ENCODE data around the gene G0S2.

The G0S2 gene

DNA sequence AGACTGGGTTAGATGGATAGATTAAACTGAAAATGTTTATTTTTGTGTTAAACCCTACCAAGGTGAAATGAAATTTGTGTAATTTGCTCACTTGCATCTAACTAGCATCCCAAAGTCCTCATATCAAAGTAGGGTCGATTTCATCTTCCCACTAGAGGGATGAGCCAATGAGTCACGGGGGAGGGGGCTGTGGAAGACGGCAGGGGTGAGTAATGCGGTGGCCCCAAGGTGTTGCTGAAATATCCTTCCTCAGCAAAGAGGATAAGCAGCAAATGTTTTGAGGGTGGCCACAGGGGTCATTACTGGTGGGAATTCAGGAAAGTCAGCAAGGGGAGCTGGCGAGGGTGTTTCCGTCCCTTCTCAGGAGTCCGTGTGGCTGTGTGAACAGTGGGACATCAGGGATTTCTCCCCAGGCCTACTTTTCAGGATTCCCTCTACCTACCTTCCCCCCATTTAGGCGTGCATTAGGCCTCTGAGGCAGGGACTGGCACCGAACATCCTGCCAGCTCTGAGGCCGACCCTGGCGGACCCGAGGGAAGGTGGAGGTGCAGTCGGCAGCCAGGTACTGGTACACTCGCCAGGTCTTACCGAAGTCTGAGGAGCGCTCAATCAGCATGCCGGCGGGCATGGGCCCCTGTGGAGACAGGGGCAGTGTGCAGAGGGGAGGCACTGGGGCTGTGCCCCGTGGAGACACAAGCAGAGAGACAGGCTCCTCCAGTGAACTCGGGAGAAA, 41.0 kb upstream of the G0S2 start:
- TF ChIP-seq EZH2 (IDR thresholded peaks at IDR 0.05; ENCODE audit: borderline replicate concordance, low read length), result no peak
- TF ChIP-seq, protein P1, sequence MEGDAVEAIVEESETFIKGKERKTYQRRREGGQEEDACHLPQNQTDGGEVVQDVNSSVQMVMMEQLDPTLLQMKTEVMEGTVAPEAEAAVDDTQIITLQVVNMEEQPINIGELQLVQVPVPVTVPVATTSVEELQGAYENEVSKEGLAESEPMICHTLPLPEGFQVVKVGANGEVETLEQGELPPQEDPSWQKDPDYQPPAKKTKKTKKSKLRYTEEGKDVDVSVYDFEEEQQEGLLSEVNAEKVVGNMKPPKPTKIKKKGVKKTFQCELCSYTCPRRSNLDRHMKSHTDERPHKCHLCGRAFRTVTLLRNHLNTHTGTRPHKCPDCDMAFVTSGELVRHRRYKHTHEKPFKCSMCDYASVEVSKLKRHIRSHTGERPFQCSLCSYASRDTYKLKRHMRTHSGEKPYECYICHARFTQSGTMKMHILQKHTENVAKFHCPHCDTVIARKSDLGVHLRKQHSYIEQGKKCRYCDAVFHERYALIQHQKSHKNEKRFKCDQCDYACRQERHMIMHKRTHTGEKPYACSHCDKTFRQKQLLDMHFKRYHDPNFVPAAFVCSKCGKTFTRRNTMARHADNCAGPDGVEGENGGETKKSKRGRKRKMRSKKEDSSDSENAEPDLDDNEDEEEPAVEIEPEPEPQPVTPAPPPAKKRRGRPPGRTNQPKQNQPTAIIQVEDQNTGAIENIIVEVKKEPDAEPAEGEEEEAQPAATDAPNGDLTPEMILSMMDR (IDR thresholded peaks at IDR 0.05; ENCODE audit: low read length), result no peak
- Histone ChIP-seq H3K9ac (ENCODE audit: low read length) (no peak overlapping the region), H3K27ac (ENCODE audit: low read depth, low read length, poor library complexity, severe bottlenecking) (no peak overlapping the region), H4K20me1 (ENCODE audit: insufficient read depth, low read length) (no peaks in the 10 kb centered on the region), H3K4me1 (ENCODE audit: insufficient read depth, low read length, severe bottlenecking) (no peaks in the 10 kb centered on the region), H3K27me3 (ENCODE audit: insufficient read depth, low read length) (peaks cover 3% of the 10 kb centered on the region; the same call in 1 of the 2 replicates), H3F3A (ENCODE audit: insufficient read depth, low read length) (no peaks in the 10 kb centered on the region), H3K4me3 (ENCODE audit: low read depth, low read length, poor library complexity, severe bottlenecking) (no peak overlapping the region), H2AFZ (ENCODE audit: low read length) (no peak overlapping the region), H3K4me2 (ENCODE audit: low read length) (no peak overlapping the region), H3K79me2 (ENCODE audit: insufficient read depth, low read length) (no peaks in the 10 kb centered on the region), H3K9me3 (ENCODE audit: low read length) (no peaks in the 10 kb centered on the region), H3K9me2 (ENCODE audit: low read depth, low read length) (no peaks in the 10 kb centered on the region), H3K36me3 (ENCODE audit: insufficient read depth, low read length) (no peaks in the 10 kb centered on the region)

DNA sequence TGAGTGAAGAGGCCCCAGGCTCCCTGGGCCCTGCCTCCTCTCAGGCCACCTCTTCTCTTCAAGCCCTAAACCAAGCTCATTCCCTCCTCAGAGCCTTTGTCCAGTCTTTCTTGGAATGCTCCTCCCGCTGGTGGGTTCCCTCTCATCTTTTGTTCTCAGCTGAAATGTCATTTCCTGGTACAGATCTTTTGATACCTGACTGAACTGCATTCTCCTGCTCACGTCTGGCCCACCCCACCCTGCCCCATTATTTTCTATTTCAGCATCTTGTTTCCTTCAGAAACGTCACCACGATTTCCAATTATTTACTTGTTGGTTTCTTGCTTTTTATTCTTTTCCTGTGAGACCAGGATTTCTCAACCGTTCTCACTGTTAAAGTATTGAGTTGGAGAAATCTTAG, 39.4 kb upstream of the G0S2 start:
- Histone ChIP-seq H3F3A (ENCODE audit: insufficient read depth, low read length) (no peaks in the 10 kb centered on the region), H3K79me2 (ENCODE audit: insufficient read depth, low read length) (no peaks in the 10 kb centered on the region), H3K9me3 (ENCODE audit: low read length) (no peaks in the 10 kb centered on the region), H3K4me2 (ENCODE audit: low read length) (no peak overlapping the region), H3K9ac (ENCODE audit: low read length) (no peak overlapping the region), H3K4me3 (ENCODE audit: low read depth, low read length, poor library complexity, severe bottlenecking) (no peak overlapping the region), H3K4me1 (ENCODE audit: insufficient read depth, low read length, severe bottlenecking) (no peaks in the 10 kb centered on the region), H3K36me3 (ENCODE audit: insufficient read depth, low read length) (no peaks in the 10 kb centered on the region), H3K27ac (ENCODE audit: low read depth, low read length, poor library complexity, severe bottlenecking) (no peak overlapping the region), H4K20me1 (ENCODE audit: insufficient read depth, low read length) (no peaks in the 10 kb centered on the region), H2AFZ (ENCODE audit: low read length) (no peak overlapping the region), H3K27me3 (ENCODE audit: insufficient read depth, low read length) (peaks cover 3% of the 10 kb centered on the region; the same call in 1 of the 2 replicates), H3K9me2 (ENCODE audit: low read depth, low read length) (no peaks in the 10 kb centered on the region)
- TF ChIP-seq, protein P1 (IDR thresholded peaks at IDR 0.05; ENCODE audit: low read length), result no peak
- no peak for TF ChIP-seq EZH2 (IDR thresholded peaks at IDR 0.05; ENCODE audit: borderline replicate concordance, low read length)

DNA sequence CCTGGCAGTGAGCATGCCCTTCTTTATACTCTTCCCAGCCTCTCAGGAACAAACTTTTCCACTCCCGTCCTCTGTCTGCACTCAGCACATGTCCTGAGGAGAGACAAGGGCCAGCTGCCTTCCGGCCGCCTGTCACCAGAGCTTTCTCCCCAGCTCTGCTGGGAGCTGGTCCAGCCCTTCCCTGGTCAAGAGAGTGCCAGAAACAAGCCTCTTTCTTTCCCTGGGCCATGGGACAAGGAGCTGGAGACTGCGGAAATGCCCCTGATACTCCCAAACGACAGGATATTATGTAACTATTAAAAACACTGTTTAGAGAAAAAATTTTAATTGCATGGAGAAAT, 33.4 kb upstream of the G0S2 start:
- H3K4me2 ChIP-seq (ENCODE audit: low read length), result no peak overlapping the region
- TF ChIP-seq EZH2 (IDR thresholded peaks at IDR 0.05; ENCODE audit: borderline replicate concordance, low read length), result no peak
- TF ChIP-seq, protein P1 (IDR thresholded peaks at IDR 0.05; ENCODE audit: low read length), result no peak
- no peak overlapping the region for H3K27ac ChIP-seq (ENCODE audit: low read depth, low read length, poor library complexity, severe bottlenecking)

More for the DNA sequence above, 33.4 kb upstream of the G0S2 start:
- no peaks in the 10 kb centered on the region for H3K27me3 ChIP-seq (ENCODE audit: insufficient read depth, low read length)
- H3K36me3 ChIP-seq (ENCODE audit: insufficient read depth, low read length), result no peaks in the 10 kb centered on the region
- no peak overlapping the region for H3K4me3 ChIP-seq (ENCODE audit: low read depth, low read length, poor library complexity, severe bottlenecking)
- no peaks in the 10 kb centered on the region for H3K9me2 ChIP-seq (ENCODE audit: low read depth, low read length)
- no peaks in the 10 kb centered on the region for H3K79me2 ChIP-seq (ENCODE audit: insufficient read depth, low read length)
- no peaks in the 10 kb centered on the region for H4K20me1 ChIP-seq (ENCODE audit: insufficient read depth, low read length)
- no peaks in the 10 kb centered on the region for H3F3A ChIP-seq (ENCODE audit: insufficient read depth, low read length)
- H3K4me1 ChIP-seq (ENCODE audit: insufficient read depth, low read length, severe bottlenecking), result no peaks in the 10 kb centered on the region
- no peak overlapping the region for H3K9ac ChIP-seq (ENCODE audit: low read length)
- no peak overlapping the region for H2AFZ ChIP-seq (ENCODE audit: low read length)
- no peaks in the 10 kb centered on the region for H3K9me3 ChIP-seq (ENCODE audit: low read length)

All from OCI-LY1 (cell line).